AG04449 (cell line): ENCODE results near the gene MEIS2.

Source experiments
- CTCF ChIA-PET: fragments of 350-600 bp; formaldehyde crosslinking; extraction: SDS; loops from one replicate; lab custom pipeline; 2021; ENCODE audit warnings: antibody characterized with exemption; lab: Yijun Ruan, JAX
- POLR2A ChIA-PET: fragments of 400-600, 350-600 bp; formaldehyde crosslinking; extraction: SDS; loops from one replicate; lab custom pipeline; 2020; ENCODE audit warnings: antibody characterized with exemption, inconsistent platforms; lab: Yijun Ruan, JAX
- DNase-seq: peaks from one replicate; pipeline ENCODE4 v3.0.0-alpha.2; 2010; ENCODE audit warnings: low read depth, low spot score
- H3K4me3 ChIP-seq: 2 replicates; pipeline ENCODE4 v1.5.1; 2011; ENCODE audit warnings: low read depth, mild to moderate bottlenecking, control low read depth, low read length
- CTCF ChIP-seq: IDR thresholded peaks from one replicate; pipeline ENCODE4 v1.5.1; 2011; ENCODE audit warnings: mild to moderate bottlenecking, moderate library complexity, low read length, control low read depth, inconsistent platforms; ENCODE audit not compliant: insufficient read depth; ENCODE audit errors: missing control alignments

The MEIS2 gene

GRCh38 chr15:37122703-37123102, 22.4 kb upstream of the MEIS2 start:
- ChIA-PET POLR2A (no interaction called here), CTCF (interaction anchor here (1.3 to 3.4 kb wide), 2 partner anchors 11 to 12 kb away, joined by 3 to 29 read pairs; no protein-coding TSS in a partner anchor)
- no peak for TF ChIP-seq CTCF
- no peak for DNase-seq
- H3K4me3 ChIP-seq: no peak overlapping the region

GRCh38 chr15:37121492-37121891, 21.1 kb upstream of the MEIS2 start:
- no peak for DNase-seq
- POLR2A ChIA-PET: no interaction called here
- CTCF ChIA-PET: interaction anchor here (0.7 to 1.9 kb wide), 2 partner anchors 12 to 15 kb away, joined by 3 to 6 read pairs; no protein-coding TSS in a partner anchor
- H3K4me3 ChIP-seq: no peak overlapping the region
- no peak for TF ChIP-seq CTCF

GRCh38 chr15:37117030-37117429, 16.7 kb upstream of the MEIS2 start:
- ChIA-PET CTCF (no interaction called here), POLR2A (no interaction called here)
- DNase-seq: no peak
- no peak overlapping the region for H3K4me3 ChIP-seq
- no peak for TF ChIP-seq CTCF

- POLR2A ChIA-PET: interaction anchor here (0.6 kb wide), 1 partner anchor 9 kb away, joined by 3 read pairs; no protein-coding TSS in a partner anchor
- no peak for DNase-seq
- H3K4me3 ChIP-seq: no peak overlapping the region
- CTCF ChIA-PET: interaction anchor here (1.0 kb wide), 1 partner anchor 16 kb away, joined by 5 read pairs; no protein-coding TSS in a partner anchor
- TF ChIP-seq CTCF: no peak
Measured at GRCh38 chr15:37115538-37115937, 15.2 kb upstream of the MEIS2 start.

- ChIA-PET CTCF (interaction anchor here (0.8 to 1.6 kb wide), 3 partner anchors 8 to 1824 kb away, joined by 3 to 5 read pairs (median 4); no protein-coding TSS in a partner anchor), POLR2A (no interaction called here)
- H3K4me3 ChIP-seq: no peak overlapping the region
- TF ChIP-seq CTCF: no peak
- no peak for DNase-seq
Measured at GRCh38 chr15:37112971-37113670, 12.8 kb upstream of the MEIS2 start.

- no peak for DNase-seq
- ChIA-PET CTCF (interaction anchor here (0.7 kb wide), 1 partner anchor 9 kb away, joined by 3 read pairs; no protein-coding TSS in a partner anchor), POLR2A (no interaction called here)
Measured at GRCh38 chr15:37112171-37112570, 11.8 kb upstream of the MEIS2 start.

More at GRCh38 chr15:37112171-37112570, 11.8 kb upstream of the MEIS2 start:
- TF ChIP-seq CTCF: no peak
- H3K4me3 ChIP-seq: no peak overlapping the region
